ENCODE measurements around the gene HEATR5B. TPM values are rescaled to one million over a fixed set of nuclear protein-coding genes. Genes with fewer than 3 reads are reported as not detected.

HEATR5B gene
- total and polyA plus RNA-seq, 2 of the 4 experiments (the other 2 are of a cell fraction): 8.3 to 17.9 TPM

DNA sequence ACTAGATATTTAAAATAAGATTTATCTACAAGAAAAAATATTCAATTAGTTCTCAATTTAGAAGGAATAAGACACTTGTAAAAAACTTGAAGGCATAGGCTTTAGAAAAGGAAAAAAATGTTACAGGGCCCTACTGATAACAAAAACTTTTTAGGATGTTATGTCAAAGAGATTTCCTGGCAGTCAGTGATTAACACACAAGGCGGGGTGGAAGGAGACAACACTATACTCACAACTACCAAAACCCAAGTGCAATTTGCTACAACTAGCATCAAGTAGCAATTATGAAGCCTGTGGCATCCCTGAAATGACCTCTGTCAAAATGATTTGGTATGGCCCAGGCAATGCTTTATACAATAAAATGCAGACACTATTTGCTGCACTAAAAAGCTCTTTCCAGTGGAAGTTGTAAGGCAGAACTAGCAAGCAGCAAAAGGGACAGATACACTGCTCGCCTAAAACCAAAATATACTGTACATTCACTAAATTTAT is 133.1 kb downstream of the HEATR5B start:
- TF ChIP-seq, protein P1, sequence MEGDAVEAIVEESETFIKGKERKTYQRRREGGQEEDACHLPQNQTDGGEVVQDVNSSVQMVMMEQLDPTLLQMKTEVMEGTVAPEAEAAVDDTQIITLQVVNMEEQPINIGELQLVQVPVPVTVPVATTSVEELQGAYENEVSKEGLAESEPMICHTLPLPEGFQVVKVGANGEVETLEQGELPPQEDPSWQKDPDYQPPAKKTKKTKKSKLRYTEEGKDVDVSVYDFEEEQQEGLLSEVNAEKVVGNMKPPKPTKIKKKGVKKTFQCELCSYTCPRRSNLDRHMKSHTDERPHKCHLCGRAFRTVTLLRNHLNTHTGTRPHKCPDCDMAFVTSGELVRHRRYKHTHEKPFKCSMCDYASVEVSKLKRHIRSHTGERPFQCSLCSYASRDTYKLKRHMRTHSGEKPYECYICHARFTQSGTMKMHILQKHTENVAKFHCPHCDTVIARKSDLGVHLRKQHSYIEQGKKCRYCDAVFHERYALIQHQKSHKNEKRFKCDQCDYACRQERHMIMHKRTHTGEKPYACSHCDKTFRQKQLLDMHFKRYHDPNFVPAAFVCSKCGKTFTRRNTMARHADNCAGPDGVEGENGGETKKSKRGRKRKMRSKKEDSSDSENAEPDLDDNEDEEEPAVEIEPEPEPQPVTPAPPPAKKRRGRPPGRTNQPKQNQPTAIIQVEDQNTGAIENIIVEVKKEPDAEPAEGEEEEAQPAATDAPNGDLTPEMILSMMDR (conservative IDR thresholded peaks at IDR 0.05; ENCODE audit: low read depth, low read length): no peak
- TF ChIP-seq MXI1 (IDR thresholded peaks at IDR 0.05; ENCODE audit: borderline replicate concordance, low read depth, low read length) (no peak), RAD21 (IDR thresholded peaks at IDR 0.05; ENCODE audit: low read length) (no peak), CEBPB (IDR thresholded peaks at IDR 0.05; ENCODE audit: low read depth, low read length) (no peak), CHD1 (IDR thresholded peaks at IDR 0.05; ENCODE audit: low read depth, low read length) (no peak)
- H2BK15ac ChIP-seq (ENCODE audit: low read depth, low read length): no peak overlapping the region
- H2BK20ac ChIP-seq (ENCODE audit: low read depth, low read length): no peak overlapping the region
- in situ Hi-C loops (cut with MboI; ENCODE audit: low sequenced_read_pairs): no loop called here
- H2AK9ac ChIP-seq (replicated peaks; ENCODE audit: low read depth, low read length, poor library complexity): no peak overlapping the region
- H2AFZ ChIP-seq (replicated peaks; ENCODE audit: low read length, poor library complexity): no peak overlapping the region
- peaks cover 8% of the 10 kb centered on the region for H3K9me1 ChIP-seq (ENCODE audit: insufficient read depth, low read length)
- peaks cover 43 to 47% of the 10 kb centered on the region in 2 experiments for H3K79me1 ChIP-seq (ENCODE audit: low read depth in 1 of 2, low read length in 2 of 2)
- H3K18ac ChIP-seq (ENCODE audit: low read depth, low read length): no peak overlapping the region
- ChIA-PET POLR2A (ENCODE audit: unreplicated experiment) (no interaction called here), CTCF (no interaction called here)
- no peak overlapping the region for H3K56ac ChIP-seq (ENCODE audit: extremely low read depth, insufficient read depth, low read length)
- no peak overlapping the region for H3K4me3 ChIP-seq (ENCODE audit: insufficient read depth, low read depth, low read length)
- no TSS peak for BruUV-seq (replicated peaks)
- no peak overlapping the region for H4K8ac ChIP-seq (ENCODE audit: low read depth in 2 of 2, low read length in 2 of 2)
- no peak overlapping the region for H3K27ac ChIP-seq (ENCODE audit: insufficient read depth, low read length)
- no peak overlapping the region for H4K5ac ChIP-seq (ENCODE audit: low read depth, low read length)
- H3K4me1 ChIP-seq (ENCODE audit: control insufficient read depth, insufficient read depth, low read length): peaks cover 6% of the 10 kb centered on the region
- WGBS, 2 experiments (ENCODE audit: extremely low coverage in 2 of 2, insufficient read length in 1 of 2): no CpG with 5 or more reads among the region's 2 CpGs
- H3K4ac ChIP-seq (ENCODE audit: low read depth, low read length): no peak overlapping the region
- H2AK5ac ChIP-seq (ENCODE audit: low read depth, low read length): no peak overlapping the region
- H3K14ac ChIP-seq (replicated peaks; ENCODE audit: low read depth, low read length): no peak overlapping the region
- peaks cover 12% of the 10 kb centered on the region; the same call in 1 of the 2 replicates for H4K20me1 ChIP-seq (ENCODE audit: insufficient read depth, low read length)
- intact Hi-C loops (cut with micrococcal nuclease): no loop called here
- no peak overlapping the region for H2BK5ac ChIP-seq (ENCODE audit: low read depth, low read length, poor library complexity, severe bottlenecking)
- H3K9me3 ChIP-seq (ENCODE audit: control insufficient read depth, insufficient read depth, low read length): no peaks in the 10 kb centered on the region
- ATAC-seq (ENCODE audit: low read depth) (no peak), DNase-seq (no peak)
- H4K91ac ChIP-seq (ENCODE audit: insufficient read depth, low read depth, low read length): no peak overlapping the region
- H3K27me3 ChIP-seq (ENCODE audit: control insufficient read depth, insufficient read depth, low read length): no peaks in the 10 kb centered on the region
- no peak overlapping the region for H3K9ac ChIP-seq (ENCODE audit: low read depth, low read length)
- H3K4me2 ChIP-seq (ENCODE audit: low read depth, low read length): no peak overlapping the region
- no peaks in the 10 kb centered on the region for H3K36me3 ChIP-seq (ENCODE audit: control insufficient read depth, insufficient read depth, low read length)
- no peak overlapping the region for H3K23ac ChIP-seq (ENCODE audit: low read depth, low read length)
- dilution Hi-C loops (cut with HindIII; ENCODE audit: low sequenced_read_pairs, unreplicated experiment): no loop called here
- no peak overlapping the region for H2BK120ac ChIP-seq (ENCODE audit: low read depth, low read length)
